Activated naive CD8-positive, alpha-beta T cell (primary cell): Measurements from ENCODE around the gene TLE5.

Experiments
- H3K27ac Mint-ChIP-seq: one replicate; pipeline ENCODE4 v1.8.0; 2021; ENCODE audit warnings: mixed read lengths
- H3K27me3 Mint-ChIP-seq: one replicate; pipeline ENCODE4 v1.8.0; 2021; ENCODE audit warnings: mixed read lengths
- H3K36me3 Mint-ChIP-seq: one replicate; pipeline ENCODE4 v1.8.0; 2021; ENCODE audit warnings: mixed read lengths
- H3K4me1 Mint-ChIP-seq: one replicate; pipeline ENCODE4 v1.8.0; 2021; ENCODE audit warnings: low read depth, mixed read lengths
- H3K4me3 Mint-ChIP-seq: one replicate; pipeline ENCODE4 v1.8.0; 2021; ENCODE audit warnings: mild to moderate bottlenecking, mixed read lengths
- H3K9me3 Mint-ChIP-seq: one replicate; pipeline ENCODE4 v1.8.0; 2021; ENCODE audit warnings: low read depth, mixed read lengths

Gene TLE5

GRCh38 chr19:3033595-3034405 lies 28.5 kb downstream of the TLE5 start:
- H3K9me3 Mint-ChIP-seq = no peaks in the 10 kb centered on the region
- peak overlapping the region; percentile 94 for H3K27ac Mint-ChIP-seq
- peaks cover 21% of the 10 kb centered on the region for H3K4me1 Mint-ChIP-seq
- H3K27me3 Mint-ChIP-seq = no peaks in the 10 kb centered on the region
- H3K36me3 Mint-ChIP-seq = no peaks in the 10 kb centered on the region
- H3K4me3 Mint-ChIP-seq = peak overlapping the region; percentile 20

- no peaks in the 10 kb centered on the region for H3K9me3 Mint-ChIP-seq
- no peak overlapping the region for H3K27ac Mint-ChIP-seq
- H3K36me3 Mint-ChIP-seq = no peaks in the 10 kb centered on the region
- no peaks in the 10 kb centered on the region for H3K27me3 Mint-ChIP-seq
- peaks cover 29% of the 10 kb centered on the region for H3K4me1 Mint-ChIP-seq
- no peak overlapping the region for H3K4me3 Mint-ChIP-seq
These were observed 30.8 kb downstream of the TLE5 start for GRCh38 chr19:3031607-3031867.

- Mint-ChIP-seq H3K9me3 (no peaks in the 10 kb centered on the region), H3K27ac (no peak within 1 kb of the TSS), H3K36me3 (no peaks in the 10 kb centered on the region), H3K4me3 (peak within 1 kb of the TSS; percentile 79), H3K27me3 (no peaks in the 10 kb centered on the region), H3K4me1 (peaks cover 29% of the 10 kb centered on the region)
These were observed 33.0 kb downstream of the TLE5 start, which contains the start of gene TLE2 for GRCh38 chr19:3029065-3029923. Gene TLE2, minus strand, starts transcription at chr19:3029280. Its CDS starts 376 bp downstream, at chr19:3028904.

- Mint-ChIP-seq H3K36me3 (no peaks in the 10 kb centered on the region), H3K4me3 (peak overlapping the region; percentile 76), H3K4me1 (peaks cover 30% of the 10 kb centered on the region), H3K27ac (no peak overlapping the region), H3K27me3 (no peaks in the 10 kb centered on the region), H3K9me3 (no peaks in the 10 kb centered on the region)
These were observed 33.8 kb downstream of the TLE5 start for GRCh38 chr19:3028305-3029064.

GRCh38 chr19:3027981-3028304 lies 34.4 kb downstream of the TLE5 start:
- no peaks in the 10 kb centered on the region for H3K9me3 Mint-ChIP-seq
- H3K27me3 Mint-ChIP-seq = no peaks in the 10 kb centered on the region
- H3K27ac Mint-ChIP-seq = no peak overlapping the region
- peaks cover 34% of the 10 kb centered on the region for H3K4me1 Mint-ChIP-seq
- peaks cover 2% of the 10 kb centered on the region for H3K36me3 Mint-ChIP-seq
- peak overlapping the region; percentile 76 for H3K4me3 Mint-ChIP-seq

GRCh38 chr19:3027292-3027691 lies 35.0 kb downstream of the TLE5 start:
- peaks cover 2% of the 10 kb centered on the region for H3K36me3 Mint-ChIP-seq
- no peaks in the 10 kb centered on the region for H3K27me3 Mint-ChIP-seq
- peaks cover 37% of the 10 kb centered on the region for H3K4me1 Mint-ChIP-seq
- peak overlapping the region; percentile 76 for H3K4me3 Mint-ChIP-seq
- no peak overlapping the region for H3K27ac Mint-ChIP-seq
- H3K9me3 Mint-ChIP-seq = no peaks in the 10 kb centered on the region

DNA sequence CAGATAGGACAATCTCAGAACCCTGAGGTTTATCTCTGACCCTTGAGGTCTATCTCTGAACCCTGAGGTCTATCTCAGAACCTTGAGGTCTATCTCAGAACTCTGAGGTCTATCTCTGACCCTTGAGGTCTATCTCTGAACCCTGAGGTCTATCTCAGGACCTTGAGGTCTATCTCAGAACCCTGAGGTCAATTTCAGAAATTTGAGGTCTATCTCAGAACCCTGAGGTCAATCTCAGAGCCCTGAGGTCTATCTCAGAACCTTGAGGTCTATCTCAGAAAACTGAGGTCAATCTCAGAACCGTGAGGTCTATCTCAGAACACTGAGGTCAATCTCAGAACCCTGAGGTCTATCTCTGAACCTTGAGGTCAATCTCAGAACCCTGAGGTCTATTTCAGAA lies 35.5 kb downstream of the TLE5 start:
- Mint-ChIP-seq H3K4me3 (no peak overlapping the region), H3K9me3 (no peaks in the 10 kb centered on the region), H3K27me3 (no peaks in the 10 kb centered on the region), H3K27ac (no peak overlapping the region), H3K36me3 (peaks cover 2% of the 10 kb centered on the region), H3K4me1 (peaks cover 37% of the 10 kb centered on the region)

DNA sequence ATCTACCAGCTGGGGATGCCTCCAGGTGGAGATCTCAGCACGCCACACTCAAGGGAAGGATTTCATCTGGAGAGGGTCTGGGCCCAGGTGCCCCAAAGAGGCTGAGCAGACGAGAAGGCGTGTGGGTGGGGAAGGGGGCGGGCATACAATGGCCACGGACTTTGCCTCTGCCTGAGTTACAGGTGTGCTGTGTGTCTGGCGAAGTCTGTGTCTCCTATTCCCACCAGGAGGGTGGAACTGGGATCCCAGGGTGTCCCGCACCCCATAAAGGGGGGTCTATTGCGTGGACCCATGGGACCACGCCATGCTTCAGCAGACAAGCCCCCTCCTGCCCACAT lies 36.8 kb downstream of the TLE5 start:
- Mint-ChIP-seq H3K27me3 (no peaks in the 10 kb centered on the region), H3K36me3 (peaks cover 2% of the 10 kb centered on the region), H3K9me3 (no peaks in the 10 kb centered on the region), H3K4me3 (no peak overlapping the region), H3K27ac (no peak overlapping the region), H3K4me1 (peaks cover 37% of the 10 kb centered on the region)

DNA sequence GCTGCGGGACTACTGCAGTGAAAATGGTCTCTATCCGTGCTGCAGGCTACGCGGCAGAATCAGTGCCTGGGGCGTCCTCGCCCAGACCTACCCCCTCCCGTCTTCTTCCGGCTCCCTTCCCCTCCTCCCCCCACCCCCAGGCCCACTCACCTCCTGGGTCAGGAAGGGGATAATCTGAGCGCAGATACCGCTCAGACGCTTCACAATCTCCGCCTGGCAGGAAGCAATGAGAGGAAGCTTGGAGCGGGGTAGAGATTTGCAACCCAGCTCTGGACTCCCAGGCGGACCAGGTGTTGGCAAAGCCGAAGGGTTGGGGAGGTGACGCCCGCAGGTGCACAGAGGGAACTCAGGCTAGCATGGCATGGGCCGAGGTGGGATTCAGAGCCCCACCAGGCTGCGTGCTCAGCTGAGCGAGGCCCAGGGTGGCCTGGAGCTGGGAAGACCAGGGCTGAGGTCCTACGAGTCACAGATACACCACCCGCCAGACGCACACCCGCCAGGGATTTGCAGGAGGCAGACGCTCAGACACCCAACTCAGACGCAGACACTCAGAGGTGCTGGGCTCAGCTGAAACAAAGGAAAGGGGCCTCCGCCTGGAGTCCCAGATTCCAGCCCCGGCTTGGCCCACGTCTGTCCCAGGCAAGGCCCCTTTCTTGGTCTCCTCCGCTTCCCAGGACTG lies 37.3 kb downstream of the TLE5 start:
- Mint-ChIP-seq H3K27ac (no peak overlapping the region), H3K4me3 (peak overlapping the region; percentile 53), H3K9me3 (no peaks in the 10 kb centered on the region), H3K36me3 (peaks cover 2% of the 10 kb centered on the region), H3K27me3 (no peaks in the 10 kb centered on the region), H3K4me1 (peaks cover 35% of the 10 kb centered on the region)

- H3K27me3 Mint-ChIP-seq = no peaks in the 10 kb centered on the region
- peaks cover 32% of the 10 kb centered on the region for H3K4me1 Mint-ChIP-seq
- no peaks in the 10 kb centered on the region for H3K9me3 Mint-ChIP-seq
- H3K4me3 Mint-ChIP-seq = peak overlapping the region; percentile 53
- H3K36me3 Mint-ChIP-seq = peaks cover 2% of the 10 kb centered on the region
- H3K27ac Mint-ChIP-seq = no peak overlapping the region
These were observed 37.8 kb downstream of the TLE5 start for GRCh38 chr19:3024509-3024869.

GRCh38 chr19:3020321-3020960 lies 41.9 kb downstream of the TLE5 start:
- Mint-ChIP-seq H3K27ac (no peak overlapping the region), H3K4me1 (peaks cover 20% of the 10 kb centered on the region), H3K27me3 (no peaks in the 10 kb centered on the region), H3K36me3 (peaks cover 2% of the 10 kb centered on the region), H3K4me3 (no peak overlapping the region), H3K9me3 (no peaks in the 10 kb centered on the region)

DNA sequence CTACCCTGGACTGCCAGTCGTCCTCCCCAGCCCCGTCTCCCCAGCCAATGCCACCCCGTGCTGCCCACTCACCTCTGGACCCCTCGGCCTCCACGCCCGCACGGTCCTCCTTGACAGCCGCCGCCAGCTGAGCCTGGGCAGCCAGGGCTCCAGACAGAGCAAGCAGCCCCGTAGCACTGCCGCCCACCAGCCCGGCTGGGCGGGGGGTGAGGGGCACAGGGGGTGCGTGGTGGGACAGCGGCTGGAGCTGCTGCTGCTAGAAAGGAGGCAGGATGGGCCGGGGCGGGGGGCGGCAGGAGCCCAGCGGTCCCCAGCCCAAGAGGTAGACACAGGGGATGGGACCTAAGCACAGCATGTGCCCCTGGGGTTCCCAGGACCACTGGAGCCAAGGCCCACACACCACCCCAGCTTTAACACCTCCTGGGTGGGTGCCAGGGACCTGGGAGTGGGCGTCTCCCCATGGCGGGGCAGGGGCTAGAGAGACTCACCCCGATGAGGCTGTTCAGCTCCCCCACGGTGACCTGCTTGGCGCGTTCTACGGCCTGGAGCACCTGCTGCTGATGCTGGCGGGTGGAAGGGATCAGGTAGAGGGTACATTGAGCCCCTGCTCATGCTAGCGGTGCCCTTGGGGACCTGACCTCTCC lies 43.0 kb downstream of the TLE5 start:
- no peaks in the 10 kb centered on the region for H3K27me3 Mint-ChIP-seq
- no peak overlapping the region for H3K4me3 Mint-ChIP-seq
- peaks cover 10% of the 10 kb centered on the region for H3K4me1 Mint-ChIP-seq
- H3K9me3 Mint-ChIP-seq = no peaks in the 10 kb centered on the region
- peaks cover 2% of the 10 kb centered on the region for H3K36me3 Mint-ChIP-seq
- no peak overlapping the region for H3K27ac Mint-ChIP-seq

GRCh38 chr19:3017923-3018322 lies 44.4 kb downstream of the TLE5 start:
- Mint-ChIP-seq H3K4me3 (no peak overlapping the region), H3K27me3 (no peaks in the 10 kb centered on the region), H3K36me3 (no peaks in the 10 kb centered on the region), H3K27ac (no peak overlapping the region), H3K9me3 (no peaks in the 10 kb centered on the region), H3K4me1 (peaks cover 3% of the 10 kb centered on the region)
